Common myeloid progenitor, CD34-positive (primary cell): ENCODE measurements around the gene ELOA.

ENCODE experiments used
- CTCF ChIA-PET: fragments of 350-600 bp; sonication (Branson Sonifier 250); formaldehyde crosslinking; loops from one replicate; lab custom pipeline; 2021; ENCODE audit warnings: antibody characterized with exemption; lab: Charles Lee
- POLR2A ChIA-PET: fragments of 350-600 bp; sonication (Branson Sonifier 250); formaldehyde crosslinking; loops from one replicate; lab custom pipeline; 2021; ENCODE audit warnings: antibody characterized with exemption; lab: Charles Lee
- DNase-seq, 3 donors: peaks; one replicate each; pipeline versions ENCODE4 v3.0.0 to v3.0.0-alpha.2; 2013
- H3K27ac ChIP-seq, 2 experiments: 1 replicate in 1 of 2; 2 replicates in 1 of 2; pipeline ENCODE4 v1.7.0; 2013; ENCODE audit warnings: inconsistent platforms in 2 of 2, low read length in 2 of 2, mild to moderate bottlenecking in 2 of 2, low read depth in 1 of 2, moderate library complexity in 1 of 2; ENCODE audit not compliant: severe bottlenecking in 2 of 2, insufficient read depth in 1 of 2, poor library complexity in 1 of 2
- H3K27me3 ChIP-seq, 5 experiments: replicated peaks in 2 of 5; 1 replicate in 3 of 5; 2 replicates in 2 of 5; pipeline versions ENCODE4 v1.6.1 to v1.7.0; 2013; ENCODE audit warnings: low read length in 4 of 5, mild to moderate bottlenecking in 2 of 5, moderate library complexity in 2 of 5, inconsistent platforms in 1 of 5; ENCODE audit not compliant: insufficient read depth in 5 of 5, control insufficient read depth in 4 of 5
- H3K36me3 ChIP-seq, 4 experiments: 1 replicate in 2 of 4; 2 replicates in 2 of 4; pipeline versions ENCODE4 v1.6.1 to v1.7.0; 2013; ENCODE audit warnings: low read length in 3 of 4, control low read depth in 1 of 4, mild to moderate bottlenecking in 1 of 4; ENCODE audit not compliant: control insufficient read depth in 4 of 4, insufficient read depth in 4 of 4
- H3K4me1 ChIP-seq, 4 experiments: 1 replicate in 3 of 4; 2 replicates in 1 of 4; pipeline versions ENCODE4 v1.6.1 to v1.7.1; 2013; ENCODE audit warnings: low read length in 3 of 4, mild to moderate bottlenecking in 3 of 4, control low read depth in 1 of 4, inconsistent platforms in 1 of 4, moderate library complexity in 1 of 4; ENCODE audit not compliant: control insufficient read depth in 4 of 4, insufficient read depth in 4 of 4; ENCODE audit errors: control extremely low read depth in 1 of 4
- H3K4me3 ChIP-seq, 7 experiments: 1 replicate in 4 of 7; 2 replicates in 3 of 7; pipeline versions ENCODE4 v1.5.1 to v1.7.0; 2013; ENCODE audit warnings: mild to moderate bottlenecking in 7 of 7, low read length in 6 of 7, moderate library complexity in 6 of 7, inconsistent platforms in 2 of 7, low read depth in 2 of 7, control low read depth in 1 of 7; ENCODE audit not compliant: insufficient read depth in 4 of 7, control insufficient read depth in 1 of 7; ENCODE audit errors: extremely low read depth in 1 of 7
- H3K9me3 ChIP-seq, 5 experiments: 1 replicate in 4 of 5; 2 replicates in 1 of 5; pipeline versions ENCODE4 v1.6.1 to v1.7.1; 2013; ENCODE audit warnings: low read length in 4 of 5, mild to moderate bottlenecking in 2 of 5, inconsistent platforms in 1 of 5, low read depth in 1 of 5, moderate library complexity in 1 of 5; ENCODE audit not compliant: control insufficient read depth in 4 of 5, insufficient read depth in 2 of 5; ENCODE audit errors: control extremely low read depth in 1 of 5
- WGBS: methylation state at CpG from one replicate; pipeline ENCODE4 v1.1.5; 2013; ENCODE audit not compliant: insufficient coverage; 5-methylcytosine and 5-hydroxymethylcytosine counted together

Gene ELOA

GRCh38 chr1:23751050-23751814 is 8.0 kb downstream of the ELOA start:
- 78% methylated on average over 8 of the region's 11 CpGs for WGBS
- Histone ChIP-seq H3K9me3 (no peaks in the 10 kb centered on the region), H3K27me3 (no peaks in the 10 kb centered on the region), H3K27ac (no peak overlapping the region), H3K4me3 (no peak overlapping the region), H3K36me3 (peaks cover 22 to 82% (median 60%) of the 10 kb centered on the region in 4 experiments), H3K4me1 (no peaks in the 10 kb centered on the region)
- CTCF ChIA-PET = interaction anchor here (0.8 to 2.0 kb wide), 7 partner anchors 15 to 207 kb away, joined by 3 to 8 read pairs (median 4); partner anchors contain the start of gene PITHD1
- POLR2A ChIA-PET = no interaction called here
- peak; percentile 49 to 72 (median 65) for DNase-seq

DNA sequence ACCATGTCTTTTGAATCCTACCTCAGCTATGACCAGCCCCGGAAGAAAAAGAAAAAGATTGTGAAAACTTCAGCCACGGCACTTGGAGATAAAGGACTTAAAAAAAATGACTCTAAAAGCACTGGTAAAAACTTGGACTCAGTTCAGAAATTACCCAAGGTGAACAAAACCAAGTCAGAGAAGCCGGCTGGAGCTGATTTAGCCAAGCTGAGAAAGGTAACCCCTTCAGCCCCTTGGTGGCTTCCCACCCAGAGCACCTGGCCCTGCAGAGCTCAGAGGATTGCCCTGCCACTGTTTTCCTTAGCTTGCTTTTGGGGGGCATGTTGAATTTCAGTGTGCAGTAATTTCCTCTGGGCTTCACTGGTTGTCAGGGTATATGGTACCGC is 8.5 kb downstream of the ELOA start:
- H3K4me1 ChIP-seq = no peaks in the 10 kb centered on the region
- POLR2A ChIA-PET = interaction anchor here (0.6 kb wide), 1 partner anchor 26 kb away, joined by 3 read pairs; the partner anchor contains the start of gene PITHD1

GRCh38 chr1:23752909-23753308 is 9.6 kb downstream of the ELOA start:
- Histone ChIP-seq H3K36me3 (peaks cover 24 to 84% (median 71%) of the 10 kb centered on the region in 4 experiments), H3K4me1 (no peaks in the 10 kb centered on the region), H3K27ac (no peak overlapping the region), H3K9me3 (no peaks in the 10 kb centered on the region), H3K4me3 (no peak overlapping the region), H3K27me3 (no peaks in the 10 kb centered on the region)
- CTCF ChIA-PET = interaction anchor here (0.9 to 1.6 kb wide), 6 partner anchors 18 to 35 kb away, joined by 3 to 4 read pairs (median 3); partner anchors contain the start of gene PITHD1
- DNase-seq = no peak
- WGBS = 100% methylated on average over 1 of the region's 1 CpG
- POLR2A ChIA-PET = no interaction called here

More for the DNA sequence above, 8.5 kb downstream of the ELOA start:
- DNase-seq = no peak
- CTCF ChIA-PET = interaction anchor here (0.8 to 2.0 kb wide), 9 partner anchors 14 to 207 kb away, joined by 3 to 8 read pairs (median 4); partner anchors contain the start of gene PITHD1
- 91% methylated on average over 4 of the region's 4 CpGs for WGBS
- Histone ChIP-seq H3K4me3 (no peak overlapping the region), H3K36me3 (peaks cover 26 to 84% (median 66%) of the 10 kb centered on the region in 4 experiments), H3K27ac (no peak overlapping the region), H3K9me3 (no peaks in the 10 kb centered on the region), H3K27me3 (no peaks in the 10 kb centered on the region)

DNA sequence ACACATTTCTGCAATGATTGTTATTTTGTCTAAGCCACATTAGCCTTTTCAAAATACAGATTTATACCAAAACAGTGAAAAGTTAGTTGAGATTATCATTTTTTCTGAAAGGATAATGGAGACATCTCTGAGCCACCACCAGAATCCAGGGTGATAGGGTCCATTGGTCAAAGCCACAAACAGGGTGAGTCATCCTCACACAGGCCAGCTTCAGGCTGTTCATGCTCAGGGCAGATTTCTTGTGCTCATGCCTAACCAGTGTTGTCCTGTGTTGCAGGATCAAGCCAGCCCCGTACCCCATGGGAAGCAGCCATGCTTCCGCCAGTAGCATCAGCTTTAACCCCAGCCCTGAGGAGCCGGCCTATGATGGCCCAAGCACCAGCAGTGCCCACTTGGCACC is 13.4 kb downstream of the ELOA start:
- no peak for DNase-seq
- CTCF ChIA-PET = interaction anchor here (0.6 to 1.9 kb wide), 3 partner anchors 10 to 504 kb away, joined by 3 to 6 read pairs (median 3); no protein-coding TSS in a partner anchor
- H3K27me3 ChIP-seq = no peaks in the 10 kb centered on the region
- no peak overlapping the region for H3K27ac ChIP-seq
- H3K9me3 ChIP-seq = no peaks in the 10 kb centered on the region
- H3K4me1 ChIP-seq = no peaks in the 10 kb centered on the region
- 100% methylated on average over 3 of the region's 3 CpGs for WGBS
- H3K36me3 ChIP-seq = peaks cover 33 to 89% (median 77%) of the 10 kb centered on the region in 4 experiments
- no peak overlapping the region for H3K4me3 ChIP-seq
- POLR2A ChIA-PET = no interaction called here

- Histone ChIP-seq H3K36me3 (peaks cover 33 to 88% (median 72%) of the 10 kb centered on the region in 4 experiments), H3K27ac (no peak overlapping the region), H3K4me3 (no peak overlapping the region), H3K27me3 (no peaks in the 10 kb centered on the region), H3K9me3 (no peaks in the 10 kb centered on the region), H3K4me1 (no peaks in the 10 kb centered on the region)
- DNase-seq = no peak
- ChIA-PET POLR2A (no interaction called here), CTCF (interaction anchor here (0.6 to 1.3 kb wide), 3 partner anchors 11 to 40 kb away, joined by 3 to 4 read pairs (median 3); no protein-coding TSS in a partner anchor)
- WGBS = 100% methylated on average over 1 of the region's 1 CpG
These were observed 14.5 kb downstream of the ELOA start for GRCh38 chr1:23757812-23758211.

DNA sequence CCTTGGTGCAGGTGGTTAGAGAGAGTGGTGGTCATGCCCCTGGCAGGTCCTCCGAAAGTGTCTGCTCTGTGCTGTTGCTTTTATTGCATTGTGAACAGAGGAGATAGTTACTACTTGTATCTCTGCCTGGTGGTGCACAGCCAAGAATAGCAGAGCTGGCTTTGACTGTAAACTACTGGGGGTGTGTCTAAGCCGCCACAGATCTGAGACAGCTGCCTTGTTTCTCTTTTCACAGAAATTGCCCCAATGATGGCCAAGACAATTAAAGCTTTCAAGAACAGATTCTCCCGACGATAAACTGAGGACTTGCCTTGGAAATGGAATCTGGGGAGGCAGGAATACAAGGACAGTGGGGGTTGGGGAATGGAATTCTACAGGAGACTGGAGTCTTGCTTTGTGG is 16.0 kb downstream of the ELOA start:
- Histone ChIP-seq H3K4me1 (no peaks in the 10 kb centered on the region), H3K9me3 (no peaks in the 10 kb centered on the region), H3K36me3 (peaks cover 20 to 87% (median 61%) of the 10 kb centered on the region in 4 experiments), H3K27me3 (no peaks in the 10 kb centered on the region), H3K4me3 (no peak overlapping the region), H3K27ac (no peak overlapping the region)
- POLR2A ChIA-PET = no interaction called here
- no peak for DNase-seq
- CTCF ChIA-PET = no interaction called here
- 100% methylated on average over 1 of the region's 4 CpGs for WGBS
